Stimulated activated CD8-positive, alpha-beta memory T cell treated with anti-CD3 and anti-CD28 coated beads, Interleukin-15, amount 100 ng/mL, for 4 hours (primary cell): Measurements from ENCODE around the gene MAML2.

Source experiments
- DNase-seq, 2 donors: peaks; one replicate each; pipeline ENCODE4 v3.0.0-alpha.2; 2020; ENCODE audit warnings: low read depth in 2 of 2

Gene MAML2

GRCh38 chr11:96008161-96008720, 334.8 kb downstream of the MAML2 start:
- no peak for DNase-seq

- DNase-seq: no peak
Measured at GRCh38 chr11:96006037-96006436, 337.0 kb downstream of the MAML2 start.

GRCh38 chr11:96004862-96005261, 338.1 kb downstream of the MAML2 start:
- DNase-seq: no peak

GRCh38 chr11:96002754-96003290, 340.2 kb downstream of the MAML2 start:
- DNase-seq: no peak

GRCh38 chr11:96002339-96002738, 340.7 kb downstream of the MAML2 start:
- DNase-seq: no peak

GRCh38 chr11:96001037-96001436, 342.0 kb downstream of the MAML2 start:
- DNase-seq: no peak

- DNase-seq: no peak
Measured at GRCh38 chr11:95999711-96000406, 343.1 kb downstream of the MAML2 start.

GRCh38 chr11:95996621-95997235, 346.3 kb downstream of the MAML2 start:
- DNase-seq: no peak

GRCh38 chr11:95994329-95994728, 348.7 kb downstream of the MAML2 start:
- DNase-seq: no peak

- no peak for DNase-seq
Measured at GRCh38 chr11:95993438-95994298, 349.3 kb downstream of the MAML2 start.

- DNase-seq: no peak
Measured at GRCh38 chr11:95991545-95991944, 351.4 kb downstream of the MAML2 start.

- no peak for DNase-seq
Measured at GRCh38 chr11:95991101-95991500, 351.9 kb downstream of the MAML2 start.

GRCh38 chr11:95989780-95990179, 353.2 kb downstream of the MAML2 start:
- no peak for DNase-seq

- no peak for DNase-seq
Measured at GRCh38 chr11:95989076-95989605, 353.9 kb downstream of the MAML2 start.

GRCh38 chr11:95985174-95985808, 357.7 kb downstream of the MAML2 start:
- DNase-seq: no peak

- DNase-seq: no peak
Measured at GRCh38 chr11:95984072-95984471, 358.9 kb downstream of the MAML2 start.

- no peak for DNase-seq
Measured at GRCh38 chr11:95977534-95978174, 365.3 kb downstream of the MAML2 start.

GRCh38 chr11:95976550-95976949, 366.4 kb downstream of the MAML2 start:
- no peak for DNase-seq

GRCh38 chr11:95975343-95975742, 367.7 kb downstream of the MAML2 start:
- DNase-seq: no peak

- DNase-seq: no peak
Measured at GRCh38 chr11:95972060-95972459, 370.9 kb downstream of the MAML2 start.

- no peak for DNase-seq
Measured at GRCh38 chr11:95968585-95968984, 374.4 kb downstream of the MAML2 start.
